Endometrium (tissue), 2 donors: ENCODE results near the gene TRIM69.
"Not testable (repeated sequence)": the region's sequence is repeated elsewhere in the genome, so short reads cannot be mapped to it uniquely, and the experiment has no call there.

Source experiments
- FAIRE-seq: peaks from 2 replicates; lab custom pipeline; 2012; peaks lifted over from hg19 to GRCh38; lab: Jason Lieb, UNC
- donor health status: control.
- donor health status: control.

Gene TRIM69

GRCh38 chr15:44736181-44736765, at the start of gene TRIM69:
Gene TRIM69 (plus strand): TSS chr15:44736528. CDS start chr15:44736705, 177 bp downstream.
- FAIRE-seq, result no peak

- not testable (repeated sequence) for FAIRE-seq
Observed at GRCh38 chr15:44689318-44689717, 47.0 kb upstream of the TRIM69 start.

- FAIRE-seq, result not testable (repeated sequence)
Observed at GRCh38 chr15:44690245-44690644, 46.1 kb upstream of the TRIM69 start.

- FAIRE-seq, result no peak
Observed at GRCh38 chr15:44692659-44693058, 43.7 kb upstream of the TRIM69 start.

GRCh38 chr15:44694416-44694815, 41.9 kb upstream of the TRIM69 start:
- FAIRE-seq, result no peak

- no peak for FAIRE-seq
Observed at GRCh38 chr15:44695294-44695693, 41.0 kb upstream of the TRIM69 start.

- no peak for FAIRE-seq
Observed at GRCh38 chr15:44697014-44697413, 39.3 kb upstream of the TRIM69 start.

- FAIRE-seq, result no peak
Observed at GRCh38 chr15:44698641-44699040, 37.7 kb upstream of the TRIM69 start.

- FAIRE-seq, result not testable (repeated sequence)
Observed at GRCh38 chr15:44700676-44701075, 35.7 kb upstream of the TRIM69 start.

GRCh38 chr15:44705986-44706385, 30.3 kb upstream of the TRIM69 start:
- FAIRE-seq, result no peak

- FAIRE-seq, result no peak
Observed at GRCh38 chr15:44706401-44706800, 29.9 kb upstream of the TRIM69 start.

GRCh38 chr15:44706946-44707636, 29.2 kb upstream of the TRIM69 start:
- no peak for FAIRE-seq

- no peak for FAIRE-seq
Observed at GRCh38 chr15:44710236-44711095, 25.9 kb upstream of the TRIM69 start.

GRCh38 chr15:44711096-44711742, 25.1 kb upstream of the TRIM69 start, which contains the start of the genes B2M and PATL2:
Gene B2M (plus strand): TSS chr15:44711517. CDS start chr15:44711547, 30 bp downstream.
Gene PATL2 (minus strand): TSS chr15:44711323. CDS start chr15:44676490, 34,833 bp downstream.
- FAIRE-seq, result peak; percentile 87

- no peak for FAIRE-seq
Observed at GRCh38 chr15:44711743-44712345, 24.5 kb upstream of the TRIM69 start.

- no peak for FAIRE-seq
Observed at GRCh38 chr15:44712346-44713005, 23.9 kb upstream of the TRIM69 start.

GRCh38 chr15:44713006-44713966, 23.0 kb upstream of the TRIM69 start:
- no peak for FAIRE-seq

- FAIRE-seq, result no peak
Observed at GRCh38 chr15:44715142-44715796, 21.1 kb upstream of the TRIM69 start.

GRCh38 chr15:44715797-44716334, 20.5 kb upstream of the TRIM69 start:
- no peak for FAIRE-seq
